Measurements from ENCODE around the gene SETDB1.

SETDB1 gene

GRCh38 chr1:150997949-150998348 is 71.8 kb downstream of the SETDB1 start:
- DNase-seq (ENCODE audit: low read depth in 1 of 2, low spot score in 1 of 2) = no peak
- Histone ChIP-seq H3K4me3 (replicated peaks; ENCODE audit: insufficient read depth, low read length) (no peak overlapping the region), H3K27ac (replicated peaks) (no peak overlapping the region), H3K27me3 (ENCODE audit: insufficient read depth, poor library complexity, severe bottlenecking) (no peaks in the 10 kb centered on the region)
- no peak for TF ChIP-seq SPI1 (IDR thresholded peaks at IDR 0.05; ENCODE audit: borderline replicate concordance, low read depth)
- TF ChIP-seq GABPA (IDR thresholded peaks at IDR 0.05; ENCODE audit: low read depth) = no peak
- TF ChIP-seq POLR2AphosphoS5 (IDR thresholded peaks at IDR 0.05; ENCODE audit: low read depth) = no peak
- TF ChIP-seq REST (IDR thresholded peaks at IDR 0.05; ENCODE audit: insufficient replicate concordance, low read depth) = no peak
- no peak for TF ChIP-seq CTCF (IDR thresholded peaks at IDR 0.05; ENCODE audit: insufficient read depth, low read length)

- TF ChIP-seq SPI1 (IDR thresholded peaks at IDR 0.05; ENCODE audit: borderline replicate concordance, low read depth) (no peak), CTCF (IDR thresholded peaks at IDR 0.05; ENCODE audit: insufficient read depth, low read length) (no peak), GABPA (IDR thresholded peaks at IDR 0.05; ENCODE audit: low read depth) (no peak), REST (IDR thresholded peaks at IDR 0.05; ENCODE audit: insufficient replicate concordance, low read depth) (no peak), POLR2AphosphoS5 (IDR thresholded peaks at IDR 0.05; ENCODE audit: low read depth) (no peak)
Measured at GRCh38 chr1:150999051-150999674, 73.0 kb downstream of the SETDB1 start.

GRCh38 chr1:150999926-151000325 is 73.8 kb downstream of the SETDB1 start:
- Histone ChIP-seq H3K4me3 (replicated peaks; ENCODE audit: insufficient read depth, low read length) (no peak overlapping the region), H3K27ac (replicated peaks) (no peak overlapping the region), H3K27me3 (ENCODE audit: insufficient read depth, poor library complexity, severe bottlenecking) (no peaks in the 10 kb centered on the region)
- TF ChIP-seq POLR2AphosphoS5 (IDR thresholded peaks at IDR 0.05; ENCODE audit: low read depth) (no peak), SPI1 (IDR thresholded peaks at IDR 0.05; ENCODE audit: borderline replicate concordance, low read depth) (no peak), REST (IDR thresholded peaks at IDR 0.05; ENCODE audit: insufficient replicate concordance, low read depth) (no peak), CTCF (IDR thresholded peaks at IDR 0.05; ENCODE audit: insufficient read depth, low read length) (no peak), GABPA (IDR thresholded peaks at IDR 0.05; ENCODE audit: low read depth) (no peak)
- no peak for DNase-seq (ENCODE audit: low read depth in 1 of 2, low spot score in 1 of 2)

More at GRCh38 chr1:150999051-150999674, 73.0 kb downstream of the SETDB1 start:
- no peak for DNase-seq (ENCODE audit: low read depth in 1 of 2, low spot score in 1 of 2)
- Histone ChIP-seq H3K27me3 (ENCODE audit: insufficient read depth, poor library complexity, severe bottlenecking) (no peaks in the 10 kb centered on the region), H3K27ac (replicated peaks) (no peak overlapping the region), H3K4me3 (replicated peaks; ENCODE audit: insufficient read depth, low read length) (no peak overlapping the region)

Measured in HL-60 (cell line).